GM12878 (cell line): ENCODE results near the gene MRPS12. TPM values are rescaled to one million over a fixed set of nuclear protein-coding genes. Genes with fewer than 3 reads are reported as not detected.
"Not testable (repeated sequence)": the region's sequence is repeated elsewhere in the genome, so short reads cannot be mapped to it uniquely, and the experiment has no call there.

Experiments used
- ATAC-seq: fragments of 200-7000 bp; cut with Tn5 transposase; 3 replicates; pipeline ENCODE4 v1.9.1; 2020; ENCODE audit warnings: mild to moderate bottlenecking, moderate library complexity
- BruUV-seq: library from RNA; stranded (reverse); fragments of 400-500 nt; replicated peaks from 2 replicates; lab custom pipeline; 2021; lab: Mats Ljungman, UMichigan
- CTCF ChIA-PET: fragments of 300-600 bp; sonication (Branson Sonifier 250); formaldehyde crosslinking; extraction: SDS; loops from one replicate; lab custom pipeline; 2021; ENCODE audit warnings: inconsistent platforms; lab: Yijun Ruan, JAX
- POLR2A ChIA-PET: fragments of 350-600 bp; formaldehyde crosslinking; extraction: SDS; loops from one replicate; lab custom pipeline; 2021; ENCODE audit warnings: inconsistent platforms; lab: Charles Lee
- RAD21 ChIA-PET: fragments of 300-600 bp; sonication (Branson Sonifier 250); formaldehyde crosslinking; loops from one replicate; lab custom pipeline; 2023; ENCODE audit warnings: antibody characterized with exemption; ENCODE audit not compliant: unreplicated experiment; lab: Charles Lee
- SMC1A ChIA-PET: fragments of 300-600 bp; sonication (Branson Sonifier 250); formaldehyde crosslinking; loops from one replicate; lab custom pipeline; 2023; ENCODE audit not compliant: unreplicated experiment, uncharacterized antibody; lab: Charles Lee
- DNase-seq: peaks from one replicate; pipeline ENCODE4 v3.0.0-alpha.2; 2011; ENCODE audit warnings: low read depth, low spot score
- FAIRE-seq: peaks from 3 replicates; lab custom pipeline; 2011; peaks lifted over from hg19 to GRCh38; lab: Jason Lieb, UNC
- H2AFZ ChIP-seq: 2 replicates; pipeline ENCODE4 v1.6.0; 2011; ENCODE audit warnings: low read depth, low read length, control low read depth; ENCODE audit not compliant: control insufficient read depth
- H3K27ac ChIP-seq: 2 replicates; pipeline ENCODE4 v1.5.1; 2011; ENCODE audit warnings: control low read depth; ENCODE audit not compliant: control insufficient read depth, insufficient read depth
- H3K27me3 ChIP-seq, 2 experiments: replicated peaks in 1 of 2; 2 replicates each; pipeline versions ENCODE4 v1.6.0 to v1.6.1; 2011; ENCODE audit warnings: low read length in 1 of 2; ENCODE audit not compliant: control insufficient read depth in 2 of 2, insufficient read depth in 2 of 2
- H3K36me3 ChIP-seq, 2 experiments: 2 replicates each; pipeline ENCODE4 v1.5.1; 2011; ENCODE audit warnings: low read length in 1 of 2; ENCODE audit not compliant: control insufficient read depth in 2 of 2, insufficient read depth in 2 of 2
- H3K4me1 ChIP-seq: 2 replicates; pipeline ENCODE4 v1.6.1; 2011; ENCODE audit warnings: mild to moderate bottlenecking, low read length, moderate library complexity, mixed read lengths; ENCODE audit not compliant: control insufficient read depth, insufficient read depth
- H3K4me2 ChIP-seq: 2 replicates; pipeline ENCODE4 v1.6.0; 2011; ENCODE audit warnings: control low read depth; ENCODE audit not compliant: control insufficient read depth, insufficient read depth
- H3K4me3 ChIP-seq: fragments of 200-600 bp; sonication (generic); 2 replicates; pipeline ENCODE4 v1.5.1; 2016
- H3K79me2 ChIP-seq: 2 replicates; pipeline ENCODE4 v1.6.0; 2011; ENCODE audit warnings: low read length; ENCODE audit not compliant: control insufficient read depth, insufficient read depth
- H3K9ac ChIP-seq: 2 replicates; pipeline ENCODE4 v1.8.0; 2011; ENCODE audit warnings: low read length, control low read depth, mixed read lengths; ENCODE audit not compliant: control insufficient read depth, insufficient read depth
- H3K9me3 ChIP-seq: replicated peaks from 3 replicates; pipeline ENCODE4 v1.5.1; 2011; ENCODE audit warnings: mild to moderate bottlenecking, low read length; ENCODE audit not compliant: control insufficient read depth, insufficient read depth
- H4K20me1 ChIP-seq: 2 replicates; pipeline ENCODE4 v1.6.0; 2011; ENCODE audit not compliant: control insufficient read depth, insufficient read depth
- RAD21 ChIP-seq: IDR thresholded peaks from 2 replicates; pipeline ENCODE4 v1.6.1; 2011; ENCODE audit warnings: mild to moderate bottlenecking, low read depth, low read length, moderate library complexity; ENCODE audit not compliant: insufficient read depth
- WGBS: methylation state at CpG from one replicate; pipeline ENCODE4 v1.1.6; 2016; ENCODE audit warnings: low lambda C conversion rate; ENCODE audit not compliant: insufficient replicate concordance, insufficient coverage; ENCODE audit errors: missing lambda C conversion rate; 5-methylcytosine and 5-hydroxymethylcytosine counted together
- in situ Hi-C: fragments of 300-500 bp; cut with MboI; formaldehyde crosslinking; loops from 9 replicates; pipeline ENCODE4 v1.14.3; 2018; ENCODE audit warnings: mixed read lengths
- intact Hi-C: fragments of 100-400 bp; cut with micrococcal nuclease; formaldehyde crosslinking; loops from one replicate; pipeline ENCODE4 v1.14.2; 2022; ENCODE audit not compliant: unreplicated experiment
- polyA plus RNA-seq, 11 experiments: library from polyadenylated mRNA; depleted of rRNA in 4 of 11; unstranded in 6 of 11; stranded (reverse) in 5 of 11; fragments of >200 nt; fragmentation: Nextera tagmentation in 4 of 11; fragmentation: Illumina TruSeq in 1 of 11; extraction: Ambion mirVana in 4 of 11; extraction: Trizol in 1 of 11; gene quantifications; 1 replicate in 1 of 11; 2 replicates in 10 of 11; pipeline versions ENCODE4 v1.2.1 to v1.2.3, GENCODE V29; 2011 to 2016; ENCODE audit warnings: inconsistent platforms in 2 of 11, missing spikeins in 2 of 11, low read depth in 1 of 11
- total RNA-seq, 4 experiments: library from RNA; depleted of rRNA in 3 of 4; stranded (reverse); fragments of >200 nt in 3 of 4; fragmentation: Illumina TruSeq in 1 of 4; extraction: Trizol in 1 of 4; gene quantifications; 2 replicates each; pipeline versions ENCODE4 v1.2.1 to v1.2.3, GENCODE V29; 2013 to 2021

Gene MRPS12
- total and polyA plus RNA-seq, 10 of the 15 experiments (the other 5 are each of a cell fraction or from before 2014, with no cell fraction given): 7.3 to 205 (median 77.3) TPM

GRCh38 chr19:38939957-38940356, 9.2 kb downstream of the MRPS12 start:
- intact Hi-C loops: no loop called here
- POLR2A ChIA-PET: no interaction called here
- Histone ChIP-seq H3K27me3 (no peaks in the 10 kb centered on the region; a peak in 1 of 4 replicates), H3K4me3 (no peak overlapping the region), H3K4me2 (no peak overlapping the region), H3K4me1 (no peaks in the 10 kb centered on the region), H3K9me3 (no peaks in the 10 kb centered on the region; the same call in 2 of the 3 replicates), H4K20me1 (no peaks in the 10 kb centered on the region), H3K27ac (no peak overlapping the region), H3K36me3 (no peaks in the 10 kb centered on the region), H2AFZ (no peak overlapping the region), H3K79me2 (no peaks in the 10 kb centered on the region), H3K9ac (no peak overlapping the region)
- ATAC-seq: no peak
- in situ Hi-C loops: no loop called here
- TF ChIP-seq RAD21: no peak
- DNase-seq: no peak
- CTCF ChIA-PET: interaction anchor here (0.9 to 1.5 kb wide), 3 partner anchors 8 to 305 kb away, joined by 4 to 6 read pairs (median 4); partner anchors contain the start of genes MRPS12 and SARS2
- FAIRE-seq: no peak
- SMC1A ChIA-PET: interaction anchor here (0.9 to 1.4 kb wide), 2 partner anchors 9 to 22 kb away, joined by 4 to 6 read pairs; partner anchors contain the start of genes MRPS12 and SARS2
- RAD21 ChIA-PET: no interaction called here
- no TSS peak for BruUV-seq
- WGBS: 60% methylated on average over 5 of the region's 5 CpGs

- H3K36me3 ChIP-seq, H3K27ac ChIP-seq, intact Hi-C loops, H3K4me1 ChIP-seq, POLR2A ChIA-PET, DNase-seq, H3K79me2 ChIP-seq, SMC1A ChIA-PET, in situ Hi-C loops, H3K27me3 ChIP-seq, H3K4me3 ChIP-seq, H3K9ac ChIP-seq, ATAC-seq, BruUV-seq, FAIRE-seq, H2AFZ ChIP-seq, RAD21 ChIA-PET, H4K20me1 ChIP-seq, H3K9me3 ChIP-seq, H3K4me2 ChIP-seq: not testable (repeated sequence)
- WGBS: 32% methylated on average over 5 of the region's 5 CpGs
- CTCF ChIA-PET: interaction anchor here (0.9 to 1.3 kb wide), 2 partner anchors 9 to 11 kb away, joined by 3 to 4 read pairs; partner anchors contain the start of genes MRPS12 and SARS2
Measured at GRCh38 chr19:38941466-38941865, 10.7 kb downstream of the MRPS12 start.
